DOHH2 (cell line): ENCODE results near the gene SUSD1.

Source experiments
- H3F3A ChIP-seq: fragments of 200-600 bp; sonication (generic), shearing (Covaris generic); 2 replicates; pipeline ENCODE4 v1.6.0; 2016; ENCODE audit warnings: antibody characterized with exemption, mild to moderate bottlenecking; ENCODE audit not compliant: control insufficient read depth, insufficient read depth
- H3K27ac ChIP-seq: fragments of 200-600 bp; sonication (generic); 2 replicates; pipeline ENCODE4 v1.5.1; 2014; ENCODE audit warnings: low read depth, mild to moderate bottlenecking, low read length, moderate library complexity
- H3K27me3 ChIP-seq: fragments of 200-600 bp; sonication (generic); 2 replicates; pipeline ENCODE4 v1.6.1; 2014; ENCODE audit warnings: mild to moderate bottlenecking, low read length, mixed read lengths; ENCODE audit not compliant: control insufficient read depth
- H3K36me3 ChIP-seq: fragments of 200-600 bp; sonication (generic); 2 replicates; pipeline ENCODE4 v1.6.1; 2014; ENCODE audit warnings: mild to moderate bottlenecking, low read length, moderate library complexity, mixed read lengths; ENCODE audit not compliant: control insufficient read depth
- H3K4me1 ChIP-seq: fragments of 200-600 bp; sonication (generic); 2 replicates; pipeline ENCODE4 v1.6.1; 2014; ENCODE audit warnings: mild to moderate bottlenecking, low read length, mixed read lengths; ENCODE audit not compliant: control insufficient read depth
- H3K4me2 ChIP-seq: fragments of 200-600 bp; sonication (generic); 2 replicates; pipeline ENCODE4 v1.6.0; 2014; ENCODE audit warnings: mild to moderate bottlenecking, low read length, moderate library complexity
- H3K4me3 ChIP-seq: fragments of 200-600 bp; sonication (generic); 2 replicates; pipeline ENCODE4 v1.5.1; 2014; ENCODE audit warnings: mild to moderate bottlenecking, low read length, mixed read lengths
- H3K79me2 ChIP-seq: fragments of 200-600 bp; sonication (generic); 2 replicates; pipeline ENCODE4 v1.6.1; 2014; ENCODE audit warnings: mild to moderate bottlenecking, low read length, mixed read lengths; ENCODE audit not compliant: control insufficient read depth
- H3K9me2 ChIP-seq: fragments of 200-600 bp; sonication (generic); replicated peaks from 2 replicates; pipeline ENCODE4 v1.6.1; 2014; ENCODE audit warnings: mild to moderate bottlenecking, low read length, mixed read lengths; ENCODE audit not compliant: control insufficient read depth
- H3K9me3 ChIP-seq: fragments of 200-600 bp; sonication (generic); 2 replicates; pipeline ENCODE4 v1.6.1; 2014; ENCODE audit warnings: antibody characterized with exemption, low read length, mixed read lengths; ENCODE audit not compliant: control insufficient read depth, insufficient read depth
- H4K20me1 ChIP-seq: fragments of 200-600 bp; sonication (generic); 2 replicates; pipeline ENCODE4 v1.6.0; 2014; ENCODE audit warnings: low read depth, mild to moderate bottlenecking, antibody characterized with exemption, low read length, moderate library complexity; ENCODE audit not compliant: control insufficient read depth, insufficient read depth
- EZH2phosphoT487 ChIP-seq: fragments of 200-600 bp; sonication (generic); IDR thresholded peaks from 2 replicates; pipeline ENCODE4 v1.6.1; 2017; ENCODE audit warnings: borderline replicate concordance, mild to moderate bottlenecking, antibody characterized with exemption, low read length, moderate library complexity, mixed read lengths
- TF ChIP-seq, protein P1 (sequence below): fragments of 200-600 bp; sonication (generic); IDR thresholded peaks from one replicate; pipeline ENCODE4 v1.5.1; 2014; ENCODE audit warnings: antibody characterized with exemption, mild to moderate bottlenecking, low read depth, low read length; ENCODE audit not compliant: poor library complexity, severe bottlenecking

Gene SUSD1

DNA sequence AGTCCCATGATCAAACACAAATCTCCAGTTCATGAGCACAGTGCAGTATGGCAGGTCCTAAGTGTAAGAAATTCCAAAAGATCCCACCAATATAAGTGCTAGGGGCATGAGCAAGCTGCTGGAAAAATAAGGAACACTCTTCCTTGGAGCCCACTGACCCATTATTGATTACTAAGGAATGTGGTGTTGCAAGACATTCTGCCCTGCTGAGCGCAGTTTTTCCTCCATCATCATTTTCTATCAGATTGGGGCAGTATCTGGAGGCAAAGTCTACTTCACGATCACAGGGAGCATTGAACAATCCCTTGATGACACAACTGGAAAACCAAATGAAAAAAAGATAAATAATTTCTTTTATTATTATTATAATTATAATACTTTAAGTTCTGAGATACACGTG, 149.2 kb downstream of the SUSD1 start:
- H4K20me1 ChIP-seq, result no peaks in the 10 kb centered on the region
- no peaks in the 10 kb centered on the region for H3K79me2 ChIP-seq
- no peak overlapping the region for H3K27ac ChIP-seq
- no peaks in the 10 kb centered on the region for H3K9me2 ChIP-seq
- H3K36me3 ChIP-seq, result no peaks in the 10 kb centered on the region
- TF ChIP-seq, protein P1, sequence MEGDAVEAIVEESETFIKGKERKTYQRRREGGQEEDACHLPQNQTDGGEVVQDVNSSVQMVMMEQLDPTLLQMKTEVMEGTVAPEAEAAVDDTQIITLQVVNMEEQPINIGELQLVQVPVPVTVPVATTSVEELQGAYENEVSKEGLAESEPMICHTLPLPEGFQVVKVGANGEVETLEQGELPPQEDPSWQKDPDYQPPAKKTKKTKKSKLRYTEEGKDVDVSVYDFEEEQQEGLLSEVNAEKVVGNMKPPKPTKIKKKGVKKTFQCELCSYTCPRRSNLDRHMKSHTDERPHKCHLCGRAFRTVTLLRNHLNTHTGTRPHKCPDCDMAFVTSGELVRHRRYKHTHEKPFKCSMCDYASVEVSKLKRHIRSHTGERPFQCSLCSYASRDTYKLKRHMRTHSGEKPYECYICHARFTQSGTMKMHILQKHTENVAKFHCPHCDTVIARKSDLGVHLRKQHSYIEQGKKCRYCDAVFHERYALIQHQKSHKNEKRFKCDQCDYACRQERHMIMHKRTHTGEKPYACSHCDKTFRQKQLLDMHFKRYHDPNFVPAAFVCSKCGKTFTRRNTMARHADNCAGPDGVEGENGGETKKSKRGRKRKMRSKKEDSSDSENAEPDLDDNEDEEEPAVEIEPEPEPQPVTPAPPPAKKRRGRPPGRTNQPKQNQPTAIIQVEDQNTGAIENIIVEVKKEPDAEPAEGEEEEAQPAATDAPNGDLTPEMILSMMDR, result no peak
- no peak for TF ChIP-seq EZH2phosphoT487
- peaks cover 39% of the 10 kb centered on the region for H3K4me1 ChIP-seq
- no peak overlapping the region for H3K4me2 ChIP-seq
- H3K9me3 ChIP-seq, result no peaks in the 10 kb centered on the region
- H3K4me3 ChIP-seq, result no peak overlapping the region
- H3K27me3 ChIP-seq, result no peaks in the 10 kb centered on the region
- peaks cover 9% of the 10 kb centered on the region for H3F3A ChIP-seq

DNA sequence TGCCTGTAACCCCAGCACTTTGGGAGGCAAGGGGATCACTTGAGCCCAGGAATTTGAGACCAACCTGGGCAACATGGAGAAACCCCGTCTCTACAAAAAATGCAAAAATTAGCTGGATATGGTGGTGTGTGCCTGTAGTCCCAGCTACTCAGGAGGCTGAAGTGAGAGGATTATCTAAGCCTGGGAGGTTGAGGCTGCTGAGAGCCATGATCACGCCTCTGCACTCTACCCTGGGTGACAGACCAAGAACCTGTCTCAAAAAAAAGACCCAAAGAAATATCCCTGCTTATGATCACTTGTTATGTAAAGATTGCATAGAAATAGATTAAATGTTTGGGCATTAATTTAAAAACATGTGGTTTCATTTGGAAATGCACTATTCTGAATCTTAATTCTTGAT, 153.4 kb downstream of the SUSD1 start:
- no peak overlapping the region for H3K4me3 ChIP-seq
- no peaks in the 10 kb centered on the region for H3K27me3 ChIP-seq
- H3K4me2 ChIP-seq, result no peak overlapping the region
- H3K27ac ChIP-seq, result no peak overlapping the region
- H4K20me1 ChIP-seq, result no peaks in the 10 kb centered on the region
- no peaks in the 10 kb centered on the region for H3K36me3 ChIP-seq
- no peaks in the 10 kb centered on the region; the same call in 1 of the 2 replicates for H3F3A ChIP-seq
- H3K9me2 ChIP-seq, result no peaks in the 10 kb centered on the region
- H3K4me1 ChIP-seq, result peaks cover 30% of the 10 kb centered on the region
- no peaks in the 10 kb centered on the region for H3K79me2 ChIP-seq
- no peaks in the 10 kb centered on the region for H3K9me3 ChIP-seq
- TF ChIP-seq EZH2phosphoT487, result no peak
- TF ChIP-seq, protein P1, result no peak

DNA sequence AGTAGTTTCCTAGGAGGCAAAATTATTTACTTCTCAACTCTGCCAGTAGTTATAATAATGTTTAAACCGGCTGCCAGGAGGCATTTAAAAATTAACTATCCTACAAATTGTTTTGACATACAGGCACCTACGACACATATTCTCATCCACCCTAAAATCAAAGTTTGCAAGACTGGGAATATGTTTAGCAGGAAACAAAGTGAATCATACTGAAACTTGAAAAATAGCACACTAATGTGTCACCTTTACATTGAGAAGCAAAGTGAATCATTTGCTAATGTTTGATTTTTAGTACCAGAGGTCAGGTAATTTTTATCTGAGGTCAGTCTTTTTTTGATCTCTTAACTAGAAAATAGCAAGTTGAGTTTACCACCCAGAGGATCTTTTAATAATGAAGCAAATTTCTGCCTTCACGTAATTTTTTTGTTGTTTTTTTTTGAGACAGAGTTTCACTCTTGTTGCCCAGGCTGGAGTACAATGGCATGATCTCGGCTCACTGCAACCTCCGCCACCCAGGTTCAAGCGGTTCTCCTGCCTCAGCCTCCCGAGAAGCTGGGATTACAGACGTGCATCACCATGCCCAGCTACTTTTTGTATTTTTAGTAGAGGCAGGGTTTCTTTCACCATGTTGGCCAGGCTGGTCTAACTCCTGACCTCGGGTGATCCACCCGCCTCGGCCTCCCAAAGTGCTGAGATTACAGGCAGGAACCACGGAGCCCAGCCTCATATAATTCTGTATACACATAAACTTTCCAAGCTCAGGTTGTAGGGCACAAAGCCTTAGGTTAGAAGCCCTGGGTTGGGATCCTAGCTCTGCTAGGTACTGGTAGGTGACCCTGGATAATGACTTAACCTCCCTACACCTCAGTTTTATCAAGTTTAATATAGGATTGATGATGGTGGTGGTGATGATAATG, 154.2 kb downstream of the SUSD1 start:
- Histone ChIP-seq H3K27me3 (no peaks in the 10 kb centered on the region), H3K9me3 (no peaks in the 10 kb centered on the region), H3F3A (peaks cover 3% of the 10 kb centered on the region; the same call in 1 of the 2 replicates), H3K79me2 (no peaks in the 10 kb centered on the region), H3K27ac (no peak overlapping the region), H3K4me3 (no peak overlapping the region), H3K4me2 (0 out of 2 replicates have a peak overlapping the region, but pooled peaks have one; percentile 0), H3K36me3 (no peaks in the 10 kb centered on the region), H4K20me1 (no peaks in the 10 kb centered on the region), H3K4me1 (peaks cover 31% of the 10 kb centered on the region), H3K9me2 (no peaks in the 10 kb centered on the region)
- TF ChIP-seq, protein P1, result no peak
- TF ChIP-seq EZH2phosphoT487, result no peak
